ENCODE data around the gene IGSF21. TPM values are rescaled to one million over a fixed set of nuclear protein-coding genes. Genes with fewer than 3 reads are reported as not detected.

Gene IGSF21
- total and polyA plus RNA-seq, 4 donors = 0.31 to 1.5 (median 0.88) TPM

- 81% methylated on average over 10 of the region's 10 CpGs for WGBS
- no peak for DNase-seq (ENCODE audit: low spot score)
- no peak overlapping the region for H3K27ac ChIP-seq (ENCODE audit: low read depth in 1 of 2, low read length in 2 of 2)
- H3K4me1 ChIP-seq (ENCODE audit: control insufficient read depth in 4 of 4, insufficient read depth in 4 of 4, low read length in 3 of 4) = no peaks in the 10 kb centered on the region
- no peaks in the 10 kb centered on the region for H3K9me3 ChIP-seq (ENCODE audit: control insufficient read depth in 4 of 4, low read length in 3 of 4)
- no peak overlapping the region for H3K4me3 ChIP-seq (ENCODE audit: low read depth in 1 of 3, low read length in 3 of 3)
- H3K27me3 ChIP-seq (ENCODE audit: control insufficient read depth in 4 of 4, insufficient read depth in 4 of 4, low read length in 3 of 4) = peaks cover 0 to 9% (median under 1%) of the 10 kb centered on the region in 4 donors
- H3K9ac ChIP-seq (ENCODE audit: low read depth in 1 of 2, low read length in 2 of 2) = no peak overlapping the region
- TF ChIP-seq NR2F2 (IDR thresholded peaks at IDR 0.05) (no peak), HNF4G (IDR thresholded peaks at IDR 0.05) (no peak), RAD21 (IDR thresholded peaks at IDR 0.05) (no peak), ATF3 (IDR thresholded peaks at IDR 0.05) (no peak), EGR1 (IDR thresholded peaks at IDR 0.05; ENCODE audit: low read depth in 2 of 2) (no peak), GABPA (IDR thresholded peaks at IDR 0.05 in 1 of 2, conservative IDR thresholded peaks at IDR 0.05 in 1 of 2) (no peak), YY1 (IDR thresholded peaks at IDR 0.05) (no peak), HNF4A (conservative IDR thresholded peaks at IDR 0.05) (no peak), CTCF (IDR thresholded peaks at IDR 0.05; ENCODE audit: low read depth, low read length, missing input control) (no peak)
- TF ChIP-seq, protein P1, sequence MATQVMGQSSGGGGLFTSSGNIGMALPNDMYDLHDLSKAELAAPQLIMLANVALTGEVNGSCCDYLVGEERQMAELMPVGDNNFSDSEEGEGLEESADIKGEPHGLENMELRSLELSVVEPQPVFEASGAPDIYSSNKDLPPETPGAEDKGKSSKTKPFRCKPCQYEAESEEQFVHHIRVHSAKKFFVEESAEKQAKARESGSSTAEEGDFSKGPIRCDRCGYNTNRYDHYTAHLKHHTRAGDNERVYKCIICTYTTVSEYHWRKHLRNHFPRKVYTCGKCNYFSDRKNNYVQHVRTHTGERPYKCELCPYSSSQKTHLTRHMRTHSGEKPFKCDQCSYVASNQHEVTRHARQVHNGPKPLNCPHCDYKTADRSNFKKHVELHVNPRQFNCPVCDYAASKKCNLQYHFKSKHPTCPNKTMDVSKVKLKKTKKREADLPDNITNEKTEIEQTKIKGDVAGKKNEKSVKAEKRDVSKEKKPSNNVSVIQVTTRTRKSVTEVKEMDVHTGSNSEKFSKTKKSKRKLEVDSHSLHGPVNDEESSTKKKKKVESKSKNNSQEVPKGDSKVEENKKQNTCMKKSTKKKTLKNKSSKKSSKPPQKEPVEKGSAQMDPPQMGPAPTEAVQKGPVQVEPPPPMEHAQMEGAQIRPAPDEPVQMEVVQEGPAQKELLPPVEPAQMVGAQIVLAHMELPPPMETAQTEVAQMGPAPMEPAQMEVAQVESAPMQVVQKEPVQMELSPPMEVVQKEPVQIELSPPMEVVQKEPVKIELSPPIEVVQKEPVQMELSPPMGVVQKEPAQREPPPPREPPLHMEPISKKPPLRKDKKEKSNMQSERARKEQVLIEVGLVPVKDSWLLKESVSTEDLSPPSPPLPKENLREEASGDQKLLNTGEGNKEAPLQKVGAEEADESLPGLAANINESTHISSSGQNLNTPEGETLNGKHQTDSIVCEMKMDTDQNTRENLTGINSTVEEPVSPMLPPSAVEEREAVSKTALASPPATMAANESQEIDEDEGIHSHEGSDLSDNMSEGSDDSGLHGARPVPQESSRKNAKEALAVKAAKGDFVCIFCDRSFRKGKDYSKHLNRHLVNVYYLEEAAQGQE (IDR thresholded peaks at IDR 0.05) = no peak
- TF ChIP-seq, protein P2, sequence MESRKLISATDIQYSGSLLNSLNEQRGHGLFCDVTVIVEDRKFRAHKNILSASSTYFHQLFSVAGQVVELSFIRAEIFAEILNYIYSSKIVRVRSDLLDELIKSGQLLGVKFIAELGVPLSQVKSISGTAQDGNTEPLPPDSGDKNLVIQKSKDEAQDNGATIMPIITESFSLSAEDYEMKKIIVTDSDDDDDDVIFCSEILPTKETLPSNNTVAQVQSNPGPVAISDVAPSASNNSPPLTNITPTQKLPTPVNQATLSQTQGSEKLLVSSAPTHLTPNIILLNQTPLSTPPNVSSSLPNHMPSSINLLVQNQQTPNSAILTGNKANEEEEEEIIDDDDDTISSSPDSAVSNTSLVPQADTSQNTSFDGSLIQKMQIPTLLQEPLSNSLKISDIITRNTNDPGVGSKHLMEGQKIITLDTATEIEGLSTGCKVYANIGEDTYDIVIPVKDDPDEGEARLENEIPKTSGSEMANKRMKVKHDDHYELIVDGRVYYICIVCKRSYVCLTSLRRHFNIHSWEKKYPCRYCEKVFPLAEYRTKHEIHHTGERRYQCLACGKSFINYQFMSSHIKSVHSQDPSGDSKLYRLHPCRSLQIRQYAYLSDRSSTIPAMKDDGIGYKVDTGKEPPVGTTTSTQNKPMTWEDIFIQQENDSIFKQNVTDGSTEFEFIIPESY (IDR thresholded peaks at IDR 0.05) = no peak
- H3K36me3 ChIP-seq (ENCODE audit: control insufficient read depth in 4 of 4, insufficient read depth in 3 of 4, low read depth in 1 of 4, low read length in 3 of 4) = no peaks in the 10 kb centered on the region
These were observed 244.1 kb downstream of the IGSF21 start for GRCh38 chr1:18351735-18352134.

- Histone ChIP-seq H3K4me1 (ENCODE audit: control insufficient read depth in 4 of 4, insufficient read depth in 4 of 4, low read length in 3 of 4) (no peaks in the 10 kb centered on the region), H3K27me3 (ENCODE audit: control insufficient read depth in 4 of 4, insufficient read depth in 4 of 4, low read length in 3 of 4) (peaks cover 0 to 9% (median under 1%) of the 10 kb centered on the region in 4 donors), H3K4me3 (ENCODE audit: low read depth in 1 of 3, low read length in 3 of 3) (no peak overlapping the region), H3K27ac (ENCODE audit: low read depth in 1 of 2, low read length in 2 of 2) (no peak overlapping the region), H3K9me3 (ENCODE audit: control insufficient read depth in 4 of 4, low read length in 3 of 4) (no peaks in the 10 kb centered on the region), H3K36me3 (ENCODE audit: control insufficient read depth in 4 of 4, insufficient read depth in 3 of 4, low read depth in 1 of 4, low read length in 3 of 4) (no peaks in the 10 kb centered on the region), H3K9ac (ENCODE audit: low read depth in 1 of 2, low read length in 2 of 2) (no peak overlapping the region)
- TF ChIP-seq JUND (IDR thresholded peaks at IDR 0.05) (no peak), GABPA (IDR thresholded peaks at IDR 0.05 in 1 of 2, conservative IDR thresholded peaks at IDR 0.05 in 1 of 2) (no peak), EGR1 (IDR thresholded peaks at IDR 0.05; ENCODE audit: low read depth in 2 of 2) (no peak), HNF4A (conservative IDR thresholded peaks at IDR 0.05) (no peak), RXRA (IDR thresholded peaks at IDR 0.05) (no peak), TAF1 (conservative IDR thresholded peaks at IDR 0.05) (no peak), ATF3 (IDR thresholded peaks at IDR 0.05) (no peak)
- TF ChIP-seq, protein P2 (IDR thresholded peaks at IDR 0.05) = no peak
- 51% methylated on average over 17 of the region's 17 CpGs for WGBS
- DNase-seq (ENCODE audit: low spot score) = no peak
These were observed 245.2 kb downstream of the IGSF21 start for GRCh38 chr1:18352636-18353265.

Data from liver (tissue), 9 donors.